Activated CD8-positive, alpha-beta memory T cell treated with anti-CD3 and anti-CD28 coated beads for 1 hour (primary cell): ENCODE results near the gene DGUOK.
"Not testable (repeated sequence)": the region's sequence is repeated elsewhere in the genome, so short reads cannot be mapped to it uniquely, and the experiment has no call there.

Experiments used
- DNase-seq, 2 donors: peaks; one replicate each; pipeline ENCODE4 v3.0.0-alpha.2; 2020; ENCODE audit warnings: low read depth in 1 of 2; ENCODE audit errors: extremely low read depth in 1 of 2

Gene DGUOK

GRCh38 chr2:73919596-73920228, 7.0 kb upstream of the DGUOK start:
- DNase-seq = no peak

- no peak for DNase-seq
Observed at GRCh38 chr2:73920577-73921545, 5.8 kb upstream of the DGUOK start.

GRCh38 chr2:73921581-73921980, 5.1 kb upstream of the DGUOK start:
- DNase-seq = no peak

- no peak for DNase-seq
Observed at GRCh38 chr2:73922681-73923080, 4.0 kb upstream of the DGUOK start.

GRCh38 chr2:73925033-73925704, 1.5 kb upstream of the DGUOK start:
- no peak for DNase-seq

- DNase-seq = no peak
Observed at GRCh38 chr2:73925853-73926492, 707 bp upstream of the DGUOK start.

GRCh38 chr2:73927344-73927743, 664 bp downstream of the DGUOK start:
- no peak for DNase-seq

GRCh38 chr2:73928963-73929347, 2.3 kb downstream of the DGUOK start:
- no peak for DNase-seq

- no peak for DNase-seq
Observed at GRCh38 chr2:73930386-73930785, 3.7 kb downstream of the DGUOK start.

- no peak for DNase-seq
Observed at GRCh38 chr2:73931531-73932500, 5.1 kb downstream of the DGUOK start.

- no peak for DNase-seq
Observed at GRCh38 chr2:73933194-73933593, 6.5 kb downstream of the DGUOK start.

- DNase-seq = no peak
Observed at GRCh38 chr2:73935641-73936040, 9.0 kb downstream of the DGUOK start.

GRCh38 chr2:73937103-73937885, 10.6 kb downstream of the DGUOK start:
- DNase-seq = no peak

- no peak for DNase-seq
Observed at GRCh38 chr2:73937899-73938298, 11.2 kb downstream of the DGUOK start.

GRCh38 chr2:73938718-73939352, 12.2 kb downstream of the DGUOK start:
- no peak for DNase-seq

- no peak for DNase-seq
Observed at GRCh38 chr2:73939419-73939818, 12.7 kb downstream of the DGUOK start.

- DNase-seq = not testable (repeated sequence)
Observed at GRCh38 chr2:73940066-73940465, 13.4 kb downstream of the DGUOK start.

GRCh38 chr2:73942664-73943063, 16.0 kb downstream of the DGUOK start:
- DNase-seq = no peak

- no peak for DNase-seq
Observed at GRCh38 chr2:73944714-73945113, 18.0 kb downstream of the DGUOK start.
